ENCODE measurements around the gene KRT79. TPM values are rescaled to one million over a fixed set of nuclear protein-coding genes. Genes with fewer than 3 reads are reported as not detected.
A peak's percentile ranks its signal among the peaks of the same experiment; 100 is the strongest.

KRT79 gene
- total and polyA plus RNA-seq, 2 of the 8 experiments (the other 6 are each of a cell fraction or from before 2014, with no cell fraction given) = not detected

DNA sequence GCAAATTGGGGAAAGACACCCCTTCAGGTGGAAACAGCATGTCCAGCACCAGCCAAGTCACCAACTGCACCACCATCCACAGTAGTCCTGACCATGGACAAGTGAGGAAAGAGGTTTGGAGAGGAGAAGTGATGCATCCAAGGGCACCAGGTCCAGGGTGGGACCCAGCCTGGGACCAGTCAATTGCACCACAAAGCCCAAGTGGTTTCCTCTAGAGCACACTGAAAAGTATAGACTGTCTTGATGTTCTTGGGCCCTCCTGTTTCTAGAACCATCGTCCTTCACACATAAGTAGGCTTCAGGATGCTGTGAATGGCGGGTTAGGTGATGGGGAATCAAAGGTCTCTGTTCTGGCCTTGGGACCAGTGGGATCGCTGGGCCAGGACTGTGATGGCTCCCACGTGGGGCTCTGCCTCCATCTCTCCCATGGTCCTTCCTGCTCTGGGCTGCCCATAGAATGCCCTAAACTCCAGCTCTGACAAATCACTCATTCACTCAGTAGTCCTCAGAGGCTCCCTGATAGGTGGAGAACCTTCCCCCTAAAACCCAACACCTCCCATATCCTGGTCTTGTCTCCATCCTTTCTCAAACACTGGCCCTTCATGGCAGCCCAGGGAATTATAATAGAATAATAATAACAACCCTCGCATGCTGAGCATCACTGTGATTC lies 9.2 kb downstream of the KRT79 start:
- Histone ChIP-seq H2BK120ac (replicated peaks; ENCODE audit: low read depth, low read length) (no peak overlapping the region), H3K4me2 (ENCODE audit: insufficient read depth in 1 of 2, low read depth in 2 of 2, low read length in 2 of 2) (no peak overlapping the region), H3K56ac (replicated peaks; ENCODE audit: insufficient read length, low read depth, low read length) (no peak overlapping the region), H2BK20ac (ENCODE audit: low read length) (no peak overlapping the region), H3K4ac (replicated peaks; ENCODE audit: insufficient read length, low read depth, low read length) (no peak overlapping the region), H3K14ac (ENCODE audit: insufficient read length) (no peak overlapping the region), H3K9ac (replicated peaks in 1 of 4; ENCODE audit: extremely low read depth in 1 of 4, low read depth in 3 of 4, low read length in 3 of 4) (no peak overlapping the region), H3K18ac (ENCODE audit: extremely low read depth, low read length) (no peak overlapping the region), H4K8ac (ENCODE audit: extremely low read depth, insufficient read depth, low read length) (no peak overlapping the region), H3K27me3 (replicated peaks in 1 of 4; ENCODE audit: control insufficient read depth in 3 of 4, extremely low read depth in 1 of 4, insufficient read depth in 3 of 4, low read length in 3 of 4) (0 out of 7 replicates have a peak, but pooled peaks cover 0 to 2% (median 0%) of the 10 kb centered on the region in 4 experiments), H2BK5ac (ENCODE audit: low read depth, low read length) (no peak overlapping the region), H3K27ac (ENCODE audit: low read depth, low read length) (no peak overlapping the region), H3K23me2 (ENCODE audit: low read depth, low read length) (no peaks in the 10 kb centered on the region), H3K9me3 (ENCODE audit: insufficient read depth in 2 of 2, low read depth in 1 of 2, low read length in 1 of 2) (no peaks in the 10 kb centered on the region), H3K79me1 (ENCODE audit: low read depth, low read length) (no peaks in the 10 kb centered on the region), H3K23ac (ENCODE audit: insufficient read length) (no peak overlapping the region), H3K79me2 (ENCODE audit: control insufficient read depth in 1 of 2, insufficient read depth in 2 of 2, low read length in 2 of 2) (no peaks in the 10 kb centered on the region), H3K4me3 (ENCODE audit: extremely low read depth in 1 of 4, insufficient read depth in 2 of 4, low read depth in 3 of 4, low read length in 4 of 4) (no peak overlapping the region), H2AK5ac (ENCODE audit: low read depth, low read length) (no peak overlapping the region), H3K4me1 (replicated peaks in 1 of 4; ENCODE audit: control insufficient read depth in 3 of 4, insufficient read depth in 4 of 4, low read length in 3 of 4) (no peaks in the 10 kb centered on the region; a peak in 2 of 7 replicates), H3K36me3 (ENCODE audit: control insufficient read depth in 2 of 4, insufficient read depth in 4 of 4, low read length in 3 of 4) (no peaks in the 10 kb centered on the region), H2BK15ac (ENCODE audit: low read length) (0 out of 2 replicates have a peak overlapping the region, but pooled peaks have one; percentile 84), H4K91ac (replicated peaks; ENCODE audit: insufficient read length, low read length) (no peak overlapping the region), H2AFZ (ENCODE audit: low read length) (no peak overlapping the region), H2BK12ac (ENCODE audit: low read depth, low read length) (no peak overlapping the region; the same call in 1 of the 2 replicates), H4K5ac (ENCODE audit: insufficient read length, low read depth, low read length) (no peak overlapping the region), H4K20me1 (replicated peaks in 1 of 2; ENCODE audit: control insufficient read depth in 1 of 2, insufficient read depth in 2 of 2, low read length in 2 of 2) (no peaks in the 10 kb centered on the region)
- no peak for DNase-seq (ENCODE audit: low read depth in 1 of 2, low spot score in 2 of 2)
- ChIA-PET CTCF (ENCODE audit: partially characterized antibody) (interaction anchor here (0.7 to 1.6 kb wide), 5 partner anchors 10 to 657 kb away, joined by 4 to 6 read pairs (median 4); no protein-coding TSS in a partner anchor), POLR2A (ENCODE audit: partially characterized antibody) (no interaction called here)
- FAIRE-seq = no peak
- WGBS, 2 experiments (ENCODE audit: extremely low coverage in 1 of 2, insufficient coverage in 1 of 2, insufficient read length in 1 of 2, insufficient replicate concordance in 2 of 2, low coverage in 1 of 2, low lambda C conversion rate in 2 of 2, missing lambda C conversion rate in 1 of 2) = 85% methylated on average over 5 of the region's 5 CpGs; no CpG with 5 or more reads in 1 of the 2 experiments
- TF ChIP-seq SIX5 (IDR thresholded peaks at IDR 0.05; ENCODE audit: low read depth, low read length) (no peak), EZH2 (IDR thresholded peaks at IDR 0.05; ENCODE audit: low read depth, low read length, severe bottlenecking) (no peak), BCL11A (IDR thresholded peaks at IDR 0.05; ENCODE audit: low read depth in 2 of 2, low read length in 2 of 2) (no peak), KDM1A (IDR thresholded peaks at IDR 0.05; ENCODE audit: borderline replicate concordance, low read length) (no peak), CREB1 (IDR thresholded peaks at IDR 0.05) (no peak), GABPA (IDR thresholded peaks at IDR 0.05; ENCODE audit: borderline replicate concordance, insufficient read depth, low read length) (no peak), ATF2 (IDR thresholded peaks at IDR 0.05; ENCODE audit: low read length) (no peak), TAF1 (IDR thresholded peaks at IDR 0.05; ENCODE audit: low read depth, low read length) (no peak), PHF8 (conservative IDR thresholded peaks at IDR 0.05; ENCODE audit: low read depth, low read length) (no peak), SIN3A (conservative IDR thresholded peaks at IDR 0.05 in 1 of 2, IDR thresholded peaks at IDR 0.05 in 1 of 2; ENCODE audit: low read depth in 1 of 2, low read length in 2 of 2) (no peak)

Measured in H1 (cell line).